Measurements from ENCODE around the gene ITGAE. TPM values are rescaled to one million over a fixed set of nuclear protein-coding genes. Genes with fewer than 3 reads are reported as not detected.

ITGAE gene
- total and polyA plus RNA-seq, 12 donors: 4.9 to 85.4 (median 33.7) TPM

DNA sequence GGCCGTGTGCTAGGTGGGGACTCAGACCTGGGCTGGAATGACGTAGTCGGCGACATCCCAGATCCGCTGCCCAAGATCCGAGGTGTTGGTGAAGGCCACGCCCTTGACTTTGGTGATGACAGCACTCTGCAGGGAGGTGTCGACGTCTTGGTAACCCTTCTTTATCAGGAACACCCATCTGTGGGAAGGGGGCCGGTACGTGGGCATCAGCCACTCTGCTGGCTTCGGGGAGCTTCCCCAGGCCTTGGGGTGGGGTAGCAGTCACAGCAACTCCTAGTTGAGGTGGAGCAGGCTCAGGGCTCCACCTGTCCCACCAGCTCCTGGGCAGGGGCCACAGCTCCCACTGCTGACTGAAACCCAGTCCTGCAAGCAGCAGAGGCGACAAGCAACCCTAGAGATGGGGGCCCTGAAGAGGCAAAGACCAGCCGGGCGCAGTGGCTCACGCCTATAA, 109.3 kb downstream of the ITGAE start:
- 74 to 87% (median 75%) methylated on average over 12 to 16 of the region's 16 CpGs; no CpG with 5 or more reads in 1 of the 4 donors for WGBS, 4 donors
- Histone ChIP-seq H3K27me3 (peaks cover 21% of the 10 kb centered on the region), H3K4me3 (no peak overlapping the region), H3K9me3 (replicated peaks in 1 of 3) (no peaks in the 10 kb centered on the region), H3K36me3 (replicated peaks in 1 of 2) (no peaks in the 10 kb centered on the region), H3K27ac (no peak overlapping the region), H3K4me1 (replicated peaks in 1 of 2) (peaks cover 6 to 13% of the 10 kb centered on the region in 2 donors)
- DNase-seq: no peak
- no peak for TF ChIP-seq POLR2A (IDR thresholded peaks at IDR 0.05)
- TF ChIP-seq, protein P1, sequence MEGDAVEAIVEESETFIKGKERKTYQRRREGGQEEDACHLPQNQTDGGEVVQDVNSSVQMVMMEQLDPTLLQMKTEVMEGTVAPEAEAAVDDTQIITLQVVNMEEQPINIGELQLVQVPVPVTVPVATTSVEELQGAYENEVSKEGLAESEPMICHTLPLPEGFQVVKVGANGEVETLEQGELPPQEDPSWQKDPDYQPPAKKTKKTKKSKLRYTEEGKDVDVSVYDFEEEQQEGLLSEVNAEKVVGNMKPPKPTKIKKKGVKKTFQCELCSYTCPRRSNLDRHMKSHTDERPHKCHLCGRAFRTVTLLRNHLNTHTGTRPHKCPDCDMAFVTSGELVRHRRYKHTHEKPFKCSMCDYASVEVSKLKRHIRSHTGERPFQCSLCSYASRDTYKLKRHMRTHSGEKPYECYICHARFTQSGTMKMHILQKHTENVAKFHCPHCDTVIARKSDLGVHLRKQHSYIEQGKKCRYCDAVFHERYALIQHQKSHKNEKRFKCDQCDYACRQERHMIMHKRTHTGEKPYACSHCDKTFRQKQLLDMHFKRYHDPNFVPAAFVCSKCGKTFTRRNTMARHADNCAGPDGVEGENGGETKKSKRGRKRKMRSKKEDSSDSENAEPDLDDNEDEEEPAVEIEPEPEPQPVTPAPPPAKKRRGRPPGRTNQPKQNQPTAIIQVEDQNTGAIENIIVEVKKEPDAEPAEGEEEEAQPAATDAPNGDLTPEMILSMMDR (IDR thresholded peaks at IDR 0.05): no peak
- intact Hi-C loops (cut with DNase I): no loop called here

DNA sequence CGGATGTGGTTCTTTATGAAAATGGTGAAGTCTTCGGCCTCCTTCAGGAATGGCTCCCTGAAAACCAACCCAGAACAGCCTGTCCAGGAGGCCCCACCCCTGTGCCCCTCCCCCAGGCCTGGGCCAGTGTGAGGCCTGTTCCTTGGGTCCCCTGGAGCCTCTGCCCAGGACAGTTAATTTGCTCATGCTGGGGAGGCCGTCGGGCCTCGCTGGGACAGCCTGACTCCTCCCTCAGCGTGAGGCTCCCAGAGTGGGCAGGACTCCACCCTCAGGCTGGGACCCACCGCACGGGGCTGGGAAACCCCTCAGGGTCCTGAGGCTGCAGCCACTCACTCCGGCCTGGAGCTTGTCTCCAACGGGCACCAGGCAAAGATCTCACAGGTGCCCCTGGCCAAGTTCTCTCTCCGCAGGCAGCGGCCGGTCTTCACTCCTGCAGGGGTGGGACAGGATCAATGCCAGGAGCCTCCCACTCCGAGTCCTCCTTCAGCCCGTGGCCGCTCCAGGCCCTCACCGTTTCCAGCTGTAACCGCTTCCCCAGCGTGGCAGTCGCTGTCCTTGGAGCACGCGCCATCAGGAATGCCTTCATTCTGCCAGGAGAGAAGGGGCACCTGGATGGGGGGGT, 110.8 kb downstream of the ITGAE start:
- no peak for DNase-seq

DNA sequence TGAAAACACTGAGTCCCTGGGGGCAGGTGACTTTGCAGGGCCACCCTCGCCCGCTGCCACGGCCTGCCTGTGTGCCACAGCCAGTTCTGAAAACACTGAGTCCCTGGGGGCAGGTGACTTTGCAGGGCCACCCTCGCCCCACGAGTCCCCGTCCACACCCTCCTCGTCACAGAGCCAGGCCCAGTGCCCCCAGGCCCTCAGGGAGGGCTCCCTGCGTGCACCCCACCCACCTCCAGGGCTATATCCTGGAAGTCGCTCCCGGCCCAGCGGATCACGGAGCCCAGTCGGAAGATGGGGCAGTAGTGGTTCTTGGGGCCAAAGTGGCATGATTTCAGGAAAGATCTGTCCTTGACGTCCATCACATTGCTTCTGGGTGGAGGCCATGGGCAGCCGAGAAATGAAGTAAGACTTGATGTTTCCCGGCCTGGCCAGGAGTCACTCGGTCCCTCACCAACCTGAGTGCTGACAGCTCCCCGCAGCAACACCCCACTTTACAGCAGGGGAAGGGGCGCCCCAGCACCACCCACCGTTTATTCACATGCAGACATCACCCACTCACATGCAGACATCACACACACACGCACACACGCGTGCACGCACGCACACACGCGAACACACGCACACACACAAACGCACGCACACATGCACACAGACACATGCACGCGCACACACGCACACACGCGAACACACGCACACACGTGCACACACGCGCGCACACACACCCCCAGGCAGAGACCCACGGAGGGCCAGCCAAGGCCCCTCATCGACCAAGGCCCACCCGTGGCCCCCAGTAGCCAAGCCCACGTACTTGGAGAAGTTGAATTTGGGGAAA, 111.5 kb downstream of the ITGAE start:
- Histone ChIP-seq H3K4me3 (no peak overlapping the region), H3K9me3 (replicated peaks in 1 of 3) (no peaks in the 10 kb centered on the region), H3K27me3 (peaks cover 16% of the 10 kb centered on the region), H3K27ac (no peak overlapping the region), H3K36me3 (replicated peaks in 1 of 2) (no peaks in the 10 kb centered on the region), H3K4me1 (replicated peaks in 1 of 2) (no peaks in the 10 kb centered on the region)
- peak in 3 of 7 donors; percentile 39 to 66 (median 65) for DNase-seq
- 81 to 92% (median 83%) methylated on average over 29 to 44 of the region's 44 CpGs for WGBS, 4 donors
- TF ChIP-seq, protein P1 (IDR thresholded peaks at IDR 0.05): no peak
- no peak for TF ChIP-seq POLR2A (IDR thresholded peaks at IDR 0.05)
- intact Hi-C loops (cut with DNase I): no loop called here

More for the DNA sequence above, 110.8 kb downstream of the ITGAE start:
- no peak for TF ChIP-seq POLR2A (IDR thresholded peaks at IDR 0.05)
- TF ChIP-seq, protein P1 (IDR thresholded peaks at IDR 0.05): no peak
- H3K27ac ChIP-seq: no peak overlapping the region
- 75 to 84% (median 79%) methylated on average over 9 to 22 of the region's 22 CpGs for WGBS, 4 donors
- H3K36me3 ChIP-seq (replicated peaks in 1 of 2): no peaks in the 10 kb centered on the region
- H3K4me3 ChIP-seq: no peak overlapping the region
- peaks cover 21% of the 10 kb centered on the region for H3K27me3 ChIP-seq
- peaks cover 1 to 4% of the 10 kb centered on the region in 2 donors for H3K4me1 ChIP-seq (replicated peaks in 1 of 2)
- intact Hi-C loops (cut with DNase I): no loop called here
- H3K9me3 ChIP-seq (replicated peaks in 1 of 3): no peaks in the 10 kb centered on the region

DNA sequence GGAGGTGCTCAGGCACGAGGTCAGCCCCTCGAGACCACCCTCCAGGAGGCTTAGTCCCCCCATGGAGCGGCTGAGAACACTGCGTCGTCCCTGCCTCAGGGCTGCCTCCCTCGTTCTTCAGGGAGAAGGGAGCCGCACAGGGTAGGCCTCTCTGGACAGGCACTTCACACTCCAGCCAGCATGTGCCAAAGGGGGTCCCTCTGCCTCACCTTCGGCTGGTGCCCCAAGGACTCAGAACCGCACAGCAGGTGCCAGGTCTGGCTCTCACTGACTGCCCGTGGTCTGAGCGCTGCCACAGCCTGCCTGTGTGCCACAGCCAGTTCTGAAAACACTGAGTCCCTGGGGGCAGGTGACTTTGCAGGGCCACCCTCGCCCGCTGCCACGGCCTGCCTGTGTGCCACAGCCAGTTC, 112.1 kb downstream of the ITGAE start:
- 77 to 82% (median 81%) methylated on average over 5 to 14 of the region's 14 CpGs for WGBS, 4 donors

More for the DNA sequence above, 112.1 kb downstream of the ITGAE start:
- intact Hi-C loops (cut with DNase I): no loop called here
- H3K27ac ChIP-seq: no peak overlapping the region
- DNase-seq: no peak
- no peaks in the 10 kb centered on the region for H3K36me3 ChIP-seq (replicated peaks in 1 of 2)
- TF ChIP-seq, protein P1 (IDR thresholded peaks at IDR 0.05): no peak
- no peak for TF ChIP-seq POLR2A (IDR thresholded peaks at IDR 0.05)
- no peaks in the 10 kb centered on the region for H3K9me3 ChIP-seq (replicated peaks in 1 of 3)
- no peaks in the 10 kb centered on the region for H3K4me1 ChIP-seq (replicated peaks in 1 of 2)
- peaks cover 13% of the 10 kb centered on the region for H3K27me3 ChIP-seq
- no peak overlapping the region for H3K4me3 ChIP-seq
